Cardiac fibroblast (primary cell): ENCODE results near the gene CPNE2.

ENCODE experiments used
- DNase-seq, 2 donors: peaks; one replicate each; pipeline versions ENCODE4 v3.0.0 to v3.0.0-alpha.2; 2010; ENCODE audit warnings: low read depth in 2 of 2
- H3K4me3 ChIP-seq, 2 donors: replicated peaks in 1 of 2; 1 replicate in 1 of 2; 2 replicates in 1 of 2; pipeline ENCODE4 v1.5.1; 2011; ENCODE audit warnings: low read depth in 2 of 2, low read length in 2 of 2, mild to moderate bottlenecking in 2 of 2, moderate library complexity in 1 of 2
- TF ChIP-seq, protein P1 (sequence below): IDR thresholded peaks from one replicate; pipeline ENCODE4 v1.5.1; 2011; ENCODE audit warnings: low read depth, mild to moderate bottlenecking, low read length, inconsistent platforms

CPNE2 gene

DNA sequence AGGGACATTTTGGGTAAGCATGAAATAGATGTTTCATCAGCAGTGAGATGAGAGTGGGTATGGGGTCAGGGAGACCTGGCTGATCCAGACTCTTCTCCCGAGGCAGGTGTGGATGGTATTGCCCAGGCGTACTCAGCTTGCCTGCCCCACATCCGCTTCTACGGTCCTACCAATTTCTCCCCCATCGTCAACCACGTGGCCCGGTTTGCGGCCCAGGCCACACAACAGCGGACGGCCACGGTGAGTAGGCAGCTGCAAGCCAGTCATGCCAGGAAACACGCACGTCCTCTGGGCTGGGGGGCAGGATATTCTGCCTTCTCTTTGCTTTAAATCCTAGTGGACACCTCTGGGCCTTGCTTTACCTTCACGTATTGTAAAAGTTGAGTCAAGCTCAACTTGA lies 44.7 kb downstream of the CPNE2 start:
- no peak overlapping the region for H3K4me3 ChIP-seq
- DNase-seq: no peak
- TF ChIP-seq, protein P1, sequence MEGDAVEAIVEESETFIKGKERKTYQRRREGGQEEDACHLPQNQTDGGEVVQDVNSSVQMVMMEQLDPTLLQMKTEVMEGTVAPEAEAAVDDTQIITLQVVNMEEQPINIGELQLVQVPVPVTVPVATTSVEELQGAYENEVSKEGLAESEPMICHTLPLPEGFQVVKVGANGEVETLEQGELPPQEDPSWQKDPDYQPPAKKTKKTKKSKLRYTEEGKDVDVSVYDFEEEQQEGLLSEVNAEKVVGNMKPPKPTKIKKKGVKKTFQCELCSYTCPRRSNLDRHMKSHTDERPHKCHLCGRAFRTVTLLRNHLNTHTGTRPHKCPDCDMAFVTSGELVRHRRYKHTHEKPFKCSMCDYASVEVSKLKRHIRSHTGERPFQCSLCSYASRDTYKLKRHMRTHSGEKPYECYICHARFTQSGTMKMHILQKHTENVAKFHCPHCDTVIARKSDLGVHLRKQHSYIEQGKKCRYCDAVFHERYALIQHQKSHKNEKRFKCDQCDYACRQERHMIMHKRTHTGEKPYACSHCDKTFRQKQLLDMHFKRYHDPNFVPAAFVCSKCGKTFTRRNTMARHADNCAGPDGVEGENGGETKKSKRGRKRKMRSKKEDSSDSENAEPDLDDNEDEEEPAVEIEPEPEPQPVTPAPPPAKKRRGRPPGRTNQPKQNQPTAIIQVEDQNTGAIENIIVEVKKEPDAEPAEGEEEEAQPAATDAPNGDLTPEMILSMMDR: no peak

DNA sequence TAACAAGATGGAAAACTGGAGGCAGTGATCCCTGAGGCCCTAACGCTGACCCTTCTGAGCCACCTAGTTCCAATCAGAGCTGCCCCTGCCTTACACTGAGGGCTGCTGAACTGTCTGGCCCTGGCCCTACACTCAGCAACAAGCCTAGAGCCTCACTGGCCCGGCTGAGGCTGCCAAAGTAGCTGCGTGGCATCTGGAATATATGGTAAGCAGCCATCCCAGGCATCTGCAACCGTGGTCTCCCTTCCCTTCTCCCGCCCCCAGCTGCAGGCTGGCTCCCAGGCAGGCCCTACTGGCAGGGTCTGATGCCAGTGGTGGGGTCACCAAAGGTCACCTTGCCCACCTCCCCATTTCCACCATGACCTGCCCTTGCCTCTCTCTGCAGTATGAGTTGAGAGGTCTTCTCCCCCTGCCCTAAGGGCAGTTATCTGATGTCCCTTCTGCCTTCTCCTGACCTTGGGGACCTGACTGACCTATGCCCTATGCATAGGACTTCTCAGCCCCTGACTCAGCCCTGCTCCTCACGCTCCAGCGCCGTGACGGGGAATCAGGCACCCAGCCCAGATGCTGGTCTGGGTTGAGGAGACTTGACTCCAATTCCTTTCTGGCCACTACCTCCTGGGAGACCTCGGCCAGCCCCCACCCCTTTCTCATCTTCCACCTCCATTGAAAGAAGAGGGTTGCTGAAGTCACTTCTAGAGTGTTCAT lies 45.3 kb downstream of the CPNE2 start:
- DNase-seq: no peak
- H3K4me3 ChIP-seq: no peak overlapping the region
- TF ChIP-seq, protein P1: no peak

DNA sequence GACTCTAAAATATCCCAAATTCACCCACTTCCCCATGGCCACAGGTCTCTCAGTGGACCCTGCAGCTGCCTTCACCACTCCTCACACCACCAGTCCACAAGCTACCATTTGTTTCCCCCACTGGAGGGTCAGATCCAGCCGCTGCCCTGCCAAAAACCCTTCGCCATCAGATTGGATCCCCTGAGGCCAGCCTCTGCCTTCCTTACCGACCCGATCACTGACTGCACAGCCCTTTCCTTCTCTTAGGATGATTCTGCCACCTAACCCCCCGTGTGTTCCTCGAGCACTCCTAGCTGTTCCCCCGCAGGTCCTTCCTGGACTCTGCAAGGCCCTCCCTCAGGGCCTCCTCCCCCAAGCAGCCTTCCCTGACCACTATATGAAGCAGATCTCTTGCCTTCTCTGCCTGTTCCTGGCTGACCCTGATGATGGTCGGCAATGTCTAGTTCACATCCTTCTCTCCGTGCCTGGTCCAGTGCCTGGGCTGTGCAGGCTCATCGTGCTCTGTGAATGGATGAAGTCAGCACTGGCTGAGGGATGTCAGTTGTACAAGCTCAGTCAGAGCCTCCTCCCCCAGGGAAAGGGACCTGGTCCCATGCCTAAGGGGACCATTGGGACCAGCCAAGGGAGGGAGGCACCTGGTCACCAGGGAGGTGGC lies 46.0 kb downstream of the CPNE2 start:
- TF ChIP-seq, protein P1: no peak
- H3K4me3 ChIP-seq: no peak overlapping the region
- DNase-seq: no peak

DNA sequence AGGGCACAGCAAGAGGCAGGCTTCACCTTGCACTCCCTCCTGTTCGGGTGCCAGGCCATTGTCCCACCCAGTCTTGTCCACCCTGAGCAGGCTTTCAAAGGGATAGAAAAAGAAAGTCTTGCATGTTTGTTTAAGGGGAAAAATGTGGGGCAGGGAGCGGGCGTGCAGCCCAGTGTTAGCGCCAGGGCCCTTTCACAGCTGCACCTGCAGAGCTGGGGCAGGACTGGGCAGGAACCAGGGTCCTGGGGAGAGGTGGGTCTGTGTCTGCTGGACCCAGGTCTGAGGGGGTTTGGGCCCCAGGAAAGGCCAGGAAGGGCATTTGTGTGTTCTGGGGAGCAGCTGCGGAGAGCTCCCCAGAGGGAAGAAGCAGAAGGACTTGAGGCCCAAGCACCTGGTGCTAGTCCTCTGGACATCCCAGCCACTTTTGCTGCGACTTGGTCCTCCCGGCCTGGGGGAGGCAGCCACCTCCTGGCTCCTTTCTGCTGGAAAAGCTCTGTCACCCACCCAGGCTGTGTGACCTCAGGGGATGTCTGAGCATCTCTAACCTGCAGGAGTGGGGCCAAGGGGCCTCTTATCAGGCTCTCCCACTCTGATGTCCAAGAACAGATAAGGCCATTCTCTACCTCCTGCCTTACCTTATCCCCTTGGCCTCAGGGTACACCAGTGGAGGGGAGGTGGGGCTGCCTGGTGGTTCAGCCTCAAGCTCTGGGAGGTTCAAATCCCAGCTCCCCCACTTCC lies 48.7 kb downstream of the CPNE2 start:
- no peak overlapping the region for H3K4me3 ChIP-seq
- TF ChIP-seq, protein P1: no peak
- DNase-seq: no peak

DNA sequence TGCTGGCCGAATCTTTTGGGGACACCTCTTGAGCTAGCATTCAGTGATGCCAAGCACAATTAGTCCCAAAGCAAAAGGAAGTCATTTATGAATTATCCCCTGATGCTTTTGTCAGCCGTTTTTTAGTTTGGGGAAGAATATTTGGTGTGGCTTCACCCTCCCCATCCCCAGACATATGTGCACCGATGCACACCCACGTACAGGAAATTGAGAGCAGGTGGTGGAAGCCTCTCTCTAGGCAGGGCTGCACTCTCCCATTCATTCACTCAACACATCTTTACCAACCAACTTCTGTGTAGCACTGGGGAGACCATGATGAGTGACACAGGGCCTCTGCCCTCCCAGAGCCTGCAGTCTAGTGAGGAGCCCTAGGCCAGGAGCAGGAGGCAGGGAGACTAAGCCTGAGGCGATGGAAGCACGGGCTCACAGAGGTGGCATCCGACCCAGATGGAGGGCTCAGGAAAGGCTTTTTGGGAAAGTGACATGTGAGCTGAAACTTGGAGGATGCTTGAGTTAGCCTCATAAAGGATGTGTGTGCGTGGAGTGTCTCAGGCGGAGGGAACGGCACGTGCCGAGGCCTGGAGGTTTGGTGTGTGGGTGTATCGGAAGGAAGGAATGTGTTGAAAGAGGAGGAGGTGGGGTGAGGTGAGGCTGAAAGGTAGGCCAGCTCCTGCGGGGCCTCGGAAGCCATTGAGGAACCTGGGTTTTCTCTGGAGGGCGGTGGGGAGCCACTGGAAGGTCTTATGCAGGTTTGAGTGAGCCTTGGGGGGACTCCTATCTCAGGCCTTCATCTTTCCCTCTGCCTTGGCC lies 49.6 kb downstream of the CPNE2 start:
- H3K4me3 ChIP-seq: no peak overlapping the region
- TF ChIP-seq, protein P1: no peak
- no peak for DNase-seq

DNA sequence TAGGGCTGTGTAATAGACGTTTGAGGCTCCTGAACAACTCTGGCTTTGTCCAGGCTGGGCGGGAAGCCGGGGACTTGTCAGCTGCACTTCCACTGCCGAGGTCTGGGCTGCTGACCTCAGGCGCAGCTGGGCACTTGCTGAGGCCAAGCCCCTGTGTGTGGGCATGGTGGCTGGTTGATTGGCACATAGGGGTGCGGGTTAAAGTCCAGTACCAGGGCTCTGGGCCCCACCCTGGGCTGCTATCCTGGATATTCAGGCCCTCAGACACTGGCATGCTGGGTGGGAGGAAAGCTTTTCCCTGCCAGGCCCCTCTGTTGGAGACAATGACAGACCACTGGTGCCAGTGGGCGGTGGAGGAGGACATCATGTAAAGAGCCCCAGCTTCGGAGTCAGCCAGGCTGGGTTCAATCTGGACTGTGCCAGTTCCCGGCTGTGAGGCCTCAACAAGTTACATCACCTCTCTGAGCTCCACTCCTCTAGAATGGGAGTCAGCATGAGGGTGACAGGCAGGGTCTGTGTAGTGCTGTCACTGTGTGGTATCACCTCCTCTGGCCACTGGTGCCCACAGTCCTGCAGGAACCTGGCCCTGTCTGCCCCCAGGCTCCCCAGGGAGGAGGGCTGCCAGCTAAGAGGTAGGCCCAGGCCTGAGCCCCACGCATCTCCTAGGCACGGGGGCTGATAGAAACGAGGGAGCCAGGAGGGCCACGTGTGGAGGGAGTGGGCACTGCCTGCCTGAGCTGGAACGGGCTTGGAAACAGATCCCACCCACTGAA lies 51.0 kb downstream of the CPNE2 start:
- DNase-seq: no peak
- no peak overlapping the region for H3K4me3 ChIP-seq
- TF ChIP-seq, protein P1: no peak
